HCEC 1CT (cell line): ENCODE data around the gene MGAT3.
"Not testable (repeated sequence)": the region's sequence is repeated elsewhere in the genome, so short reads cannot be mapped to it uniquely, and the experiment has no call there.

ENCODE experiments used
- DNase-seq: peaks from one replicate; pipeline ENCODE4 v3.0.0-alpha.2; 2017

The MGAT3 gene

DNA sequence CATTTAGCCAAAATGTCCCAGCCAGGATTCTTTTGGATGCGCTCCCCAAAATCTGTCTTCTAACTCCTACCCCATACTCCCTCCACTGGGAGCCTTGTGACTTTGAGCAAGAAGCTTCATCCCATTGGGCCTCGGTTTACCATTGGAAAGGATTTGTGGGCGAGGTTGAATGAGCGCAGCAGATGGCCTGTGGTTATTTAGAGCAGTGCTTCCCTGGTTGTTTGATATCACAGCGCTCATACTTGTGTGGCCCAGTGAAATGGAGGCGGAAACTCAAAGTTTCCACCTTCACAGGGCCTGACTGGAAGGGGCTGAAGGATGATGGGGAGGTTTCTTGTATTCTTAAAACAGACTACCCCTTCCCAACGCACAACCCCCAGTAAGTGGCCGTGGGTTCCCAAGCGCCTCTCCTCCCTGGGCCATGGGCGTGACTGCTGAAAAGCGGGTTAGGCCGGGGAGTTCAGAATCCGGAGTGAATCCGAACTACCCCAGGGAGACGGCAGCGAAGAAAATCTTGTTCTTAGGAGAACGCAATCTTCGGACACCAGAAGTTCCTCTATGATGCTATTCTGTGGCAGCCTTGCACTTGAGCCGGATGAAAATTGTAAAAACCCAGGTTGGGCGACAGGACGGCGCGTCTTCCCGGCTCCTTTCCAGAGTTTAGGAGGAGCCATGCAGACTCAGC is 62.3 kb downstream of the MGAT3 start:
- peak; percentile 30 for DNase-seq

DNA sequence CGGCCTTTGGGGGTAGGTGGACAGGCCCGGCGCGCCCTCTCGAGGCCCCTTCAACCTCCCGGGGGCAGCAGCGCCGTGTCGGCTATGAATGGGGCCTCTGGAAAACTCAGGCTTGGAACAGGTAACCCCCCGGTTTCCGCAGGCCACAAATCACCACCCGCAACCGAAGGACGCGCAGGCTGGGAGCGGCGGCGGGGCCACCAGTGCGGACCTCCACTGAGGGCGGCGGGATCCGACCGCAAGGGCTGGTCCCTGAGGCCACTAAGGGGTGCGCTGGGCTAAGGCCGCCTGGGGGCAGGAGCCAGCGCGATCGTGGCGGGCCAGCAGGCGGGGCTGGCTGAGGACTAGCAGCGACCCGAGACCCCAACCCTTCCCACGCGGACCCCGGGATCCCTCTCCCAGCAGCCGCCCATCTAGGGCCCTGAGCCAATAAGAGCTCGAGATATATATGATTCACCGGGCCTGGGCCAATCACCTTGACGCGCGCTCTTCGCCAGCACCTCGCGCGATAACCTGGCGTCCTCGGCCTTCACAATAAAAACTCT is 62.9 kb downstream of the MGAT3 start:
- DNase-seq, result peak; percentile 99

DNA sequence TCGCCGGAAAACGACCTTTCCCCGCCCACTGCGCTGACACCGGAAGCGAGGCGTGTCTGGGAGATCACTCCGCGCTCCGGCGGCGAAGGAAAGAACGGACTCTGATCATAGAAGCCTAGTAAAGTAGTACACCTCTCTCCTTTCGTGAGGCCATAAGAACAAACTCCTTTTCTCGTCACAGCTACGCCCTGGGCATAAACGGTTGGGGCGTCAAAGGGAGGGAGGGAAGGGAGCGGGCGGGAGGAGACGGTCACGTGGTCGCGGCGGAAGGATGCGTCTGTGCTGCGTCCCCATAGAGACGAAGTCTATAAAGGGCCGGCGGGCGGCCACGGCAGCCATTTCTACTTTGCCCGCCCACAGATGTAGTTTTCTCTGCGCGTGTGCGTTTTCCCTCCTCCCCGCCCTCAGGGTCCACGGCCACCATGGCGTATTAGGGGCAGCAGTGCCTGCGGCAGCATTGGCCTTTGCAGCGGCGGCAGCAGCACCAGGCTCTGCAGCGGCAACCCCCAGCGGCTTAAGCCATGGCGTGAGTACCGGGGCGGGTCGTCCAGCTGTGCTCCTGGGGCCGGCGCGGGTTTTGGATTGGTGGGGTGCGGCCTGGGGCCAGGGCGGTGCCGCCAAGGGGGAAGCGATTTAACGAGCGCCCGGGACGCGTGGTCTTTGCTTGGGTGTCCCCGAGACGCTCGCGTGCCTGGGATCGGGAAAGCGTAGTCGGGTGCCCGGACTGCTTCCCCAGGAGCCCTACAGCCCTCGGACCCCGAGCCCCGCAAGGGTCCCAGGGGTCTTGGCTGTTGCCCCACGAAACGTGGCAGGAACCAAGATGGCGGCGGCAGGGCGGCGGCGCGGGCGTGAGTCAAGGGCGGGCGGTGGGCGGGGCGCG is 63.7 kb downstream of the MGAT3 start, which contains the start of gene ATF4:
Gene ATF4, plus strand, starts transcription at position 337 of the 880 bp plus-strand sequence. CDS start 884 bp downstream, outside the sequence.
- peak; percentile 87 for DNase-seq

DNA sequence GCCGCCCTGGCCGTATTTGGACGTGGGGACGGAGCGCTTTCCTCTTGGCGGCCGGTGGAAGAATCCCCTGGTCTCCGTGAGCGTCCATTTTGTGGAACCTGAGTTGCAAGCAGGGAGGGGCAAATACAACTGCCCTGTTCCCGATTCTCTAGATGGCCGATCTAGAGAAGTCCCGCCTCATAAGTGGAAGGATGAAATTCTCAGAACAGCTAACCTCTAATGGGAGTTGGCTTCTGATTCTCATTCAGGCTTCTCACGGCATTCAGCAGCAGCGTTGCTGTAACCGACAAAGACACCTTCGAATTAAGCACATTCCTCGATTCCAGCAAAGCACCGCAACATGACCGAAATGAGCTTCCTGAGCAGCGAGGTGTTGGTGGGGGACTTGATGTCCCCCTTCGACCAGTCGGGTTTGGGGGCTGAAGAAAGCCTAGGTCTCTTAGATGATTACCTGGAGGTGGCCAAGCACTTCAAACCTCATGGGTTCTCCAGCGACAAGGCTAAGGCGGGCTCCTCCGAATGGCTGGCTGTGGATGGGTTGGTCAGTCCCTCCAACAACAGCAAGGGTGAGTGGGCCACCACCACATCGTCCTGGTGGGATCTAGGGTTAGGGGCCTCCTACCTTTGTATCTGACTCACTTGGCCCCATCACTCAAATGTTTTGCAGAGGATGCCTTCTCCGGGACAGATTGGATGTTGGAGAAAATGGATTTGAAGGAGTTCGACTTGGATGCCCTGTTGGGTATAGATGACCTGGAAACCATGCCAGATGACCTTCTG is 64.5 kb downstream of the MGAT3 start:
- DNase-seq, result peak; percentile 64

DNA sequence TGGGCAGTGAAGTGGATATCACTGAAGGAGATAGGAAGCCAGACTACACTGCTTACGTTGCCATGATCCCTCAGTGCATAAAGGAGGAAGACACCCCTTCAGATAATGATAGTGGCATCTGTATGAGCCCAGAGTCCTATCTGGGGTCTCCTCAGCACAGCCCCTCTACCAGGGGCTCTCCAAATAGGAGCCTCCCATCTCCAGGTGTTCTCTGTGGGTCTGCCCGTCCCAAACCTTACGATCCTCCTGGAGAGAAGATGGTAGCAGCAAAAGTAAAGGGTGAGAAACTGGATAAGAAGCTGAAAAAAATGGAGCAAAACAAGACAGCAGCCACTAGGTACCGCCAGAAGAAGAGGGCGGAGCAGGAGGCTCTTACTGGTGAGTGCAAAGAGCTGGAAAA is 65.3 kb downstream of the MGAT3 start:
- DNase-seq, result not testable (repeated sequence)

DNA sequence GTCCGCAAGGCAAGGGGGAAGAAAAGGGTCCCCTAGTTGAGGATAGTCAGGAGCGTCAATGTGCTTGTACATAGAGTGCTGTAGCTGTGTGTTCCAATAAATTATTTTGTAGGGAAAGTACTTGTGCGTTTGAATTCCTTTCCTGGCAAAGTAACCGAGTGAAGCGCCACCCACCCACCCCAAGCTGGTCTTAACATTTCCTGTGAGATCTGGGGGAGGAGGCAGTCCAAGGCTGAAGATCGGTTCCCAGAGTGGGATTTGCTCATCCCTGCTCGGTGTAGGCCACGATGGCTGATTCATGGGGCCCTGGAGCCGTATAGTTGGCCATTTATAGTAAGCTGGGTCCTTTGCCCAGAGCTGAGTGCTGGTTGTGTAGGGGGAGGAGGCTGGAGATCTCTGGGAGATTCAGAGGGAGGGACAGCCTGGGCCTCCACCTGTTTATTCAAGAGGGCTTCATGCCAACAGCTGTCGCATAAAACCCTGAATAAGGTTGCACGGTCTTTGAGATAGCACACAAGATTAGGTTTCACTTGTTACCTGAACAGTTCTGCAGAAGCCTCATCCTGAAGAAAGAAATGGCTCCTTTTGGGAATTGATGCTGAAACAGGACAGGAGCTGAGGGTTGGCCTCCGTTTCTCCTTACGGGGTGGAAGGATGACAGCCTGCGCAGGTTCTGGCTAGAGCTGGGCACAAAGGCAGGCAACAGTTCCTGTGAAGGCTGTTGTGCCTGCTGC is 65.9 kb downstream of the MGAT3 start:
- peak; percentile 53 for DNase-seq

DNA sequence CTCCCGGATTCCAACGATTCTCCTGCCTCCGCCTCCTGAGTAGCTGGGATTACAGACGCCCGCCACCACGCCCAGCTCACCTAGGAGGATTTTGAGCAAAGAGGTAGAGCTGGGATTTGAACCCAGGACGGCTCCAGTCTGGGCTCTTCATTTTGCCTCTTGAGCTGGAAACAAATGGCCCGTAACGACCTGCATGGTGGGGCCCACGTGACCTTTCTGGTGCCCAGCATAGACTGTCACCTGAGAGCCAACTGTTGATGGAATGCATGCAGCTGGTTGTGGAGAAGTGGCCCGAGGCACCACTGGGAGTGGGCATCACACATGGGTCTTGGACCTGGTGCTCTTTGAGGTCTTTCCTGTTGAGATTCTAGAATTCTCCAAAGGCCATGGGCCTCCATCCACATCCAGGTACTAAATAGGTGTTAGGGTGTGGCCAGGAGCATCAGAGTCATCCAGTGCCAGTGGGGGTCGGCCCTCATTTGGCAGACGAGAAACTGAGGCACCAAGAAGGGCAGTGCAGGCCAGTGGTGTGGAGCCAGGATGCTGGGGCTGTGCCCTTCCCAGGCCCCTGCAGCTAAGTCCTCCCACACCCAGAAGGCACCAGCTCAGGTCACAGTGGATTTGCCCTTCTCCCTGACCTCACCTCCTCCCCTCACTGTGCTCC is 67.4 kb downstream of the MGAT3 start:
- DNase-seq, result peak; percentile 39

DNA sequence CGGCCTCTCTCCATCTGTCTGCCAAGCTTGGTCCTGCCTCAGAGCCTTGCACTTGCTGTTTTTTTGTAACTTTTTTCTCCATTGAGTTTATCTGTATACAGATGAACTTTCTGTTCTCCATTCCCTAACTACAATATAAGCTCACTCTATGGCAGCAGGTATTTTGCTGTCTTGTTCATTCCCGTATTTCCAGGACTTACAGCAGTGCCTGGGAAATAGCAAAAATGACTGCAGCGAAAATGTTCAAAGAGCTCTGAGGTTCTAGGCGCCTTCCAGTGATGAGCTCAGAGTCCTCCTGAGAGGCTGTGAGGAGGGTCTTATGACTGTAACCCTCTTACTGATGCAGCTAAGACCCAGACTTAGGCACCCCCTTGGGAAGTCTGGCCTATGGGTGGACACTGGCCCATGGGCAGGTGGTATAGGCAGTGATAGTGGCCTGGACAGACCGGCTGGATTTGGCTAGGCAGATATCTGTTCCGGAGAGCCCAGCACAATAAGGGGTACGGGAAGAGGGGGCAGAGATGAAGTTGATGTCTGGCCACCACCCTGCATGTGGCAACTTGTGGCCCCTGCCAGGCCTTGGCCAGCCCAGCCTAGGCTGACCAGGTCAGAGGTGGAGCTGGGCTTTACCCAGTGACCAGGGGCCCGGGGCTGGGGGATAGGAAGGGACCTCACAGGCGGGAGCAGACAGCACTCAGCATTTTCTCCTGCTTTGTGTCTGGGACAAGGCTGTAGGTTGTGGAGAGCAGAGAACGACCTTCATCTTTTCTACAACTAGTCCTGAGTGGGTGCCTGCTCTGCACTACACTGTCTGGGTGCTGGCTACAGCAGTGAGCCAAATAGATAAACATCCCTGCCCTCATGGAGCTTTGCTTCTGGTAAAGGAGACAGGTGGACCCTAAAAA is 68.2 kb downstream of the MGAT3 start:
- DNase-seq, result no peak

DNA sequence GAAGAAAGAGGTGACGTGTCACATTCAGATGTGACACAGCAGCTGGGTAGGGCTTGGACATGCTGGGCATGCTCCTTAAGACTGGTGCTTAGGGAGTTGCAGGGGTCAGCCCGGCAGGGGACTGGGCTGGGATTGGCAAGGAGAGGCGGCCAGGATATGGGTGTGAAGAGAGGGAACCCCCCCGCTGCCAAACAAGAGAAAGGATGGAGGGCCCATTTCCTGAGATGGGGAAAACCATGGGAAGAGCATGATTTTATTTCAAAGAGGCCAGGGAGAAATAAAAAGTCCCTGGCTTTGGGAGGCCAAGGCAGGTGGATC is 68.8 kb downstream of the MGAT3 start:
- DNase-seq, result no peak

DNA sequence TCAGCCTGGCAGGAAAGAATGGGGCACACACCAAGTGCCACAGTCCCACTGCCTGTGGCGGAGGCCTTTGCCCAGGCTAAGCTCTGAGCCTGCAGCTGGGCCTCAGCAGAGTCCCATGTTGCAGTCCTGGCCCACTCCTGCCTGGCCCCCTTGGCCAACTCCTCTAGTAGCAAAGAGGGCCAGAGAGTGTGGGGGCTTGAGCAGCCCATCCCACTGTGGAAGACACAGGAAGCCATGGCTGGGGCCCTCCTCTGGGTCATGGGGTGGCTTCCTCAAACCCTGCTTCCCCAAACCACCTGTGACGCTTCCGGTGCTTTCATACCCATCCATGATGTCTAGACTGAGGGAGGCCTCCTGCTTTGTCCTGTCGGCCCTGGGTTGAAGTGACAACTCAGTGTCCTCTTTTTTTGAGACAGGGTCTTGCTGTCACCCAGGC is 69.9 kb downstream of the MGAT3 start:
- DNase-seq, result no peak

DNA sequence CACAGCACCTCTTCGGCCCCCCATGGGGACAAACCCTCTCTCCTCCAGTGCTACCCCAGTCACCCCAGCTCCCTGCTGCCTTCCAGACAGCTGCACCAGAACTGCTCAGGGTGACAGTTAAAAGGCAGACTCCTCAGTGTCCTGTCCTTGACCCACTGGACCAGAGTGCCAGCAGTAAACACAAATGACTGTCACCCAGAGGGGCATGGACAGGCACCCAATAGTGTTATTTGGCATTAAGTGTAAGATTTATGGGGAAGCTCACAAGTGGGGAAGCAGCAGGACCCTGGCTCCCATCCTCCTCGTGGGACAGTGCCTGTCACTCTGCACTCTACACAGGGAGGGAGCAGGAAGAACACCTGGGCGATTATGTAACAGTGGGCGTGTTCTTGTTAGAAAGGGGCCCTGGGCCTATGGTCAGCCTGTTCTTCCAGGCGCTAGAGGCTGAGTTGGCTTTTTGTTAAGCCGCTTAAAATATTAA is 70.7 kb downstream of the MGAT3 start:
- no peak for DNase-seq

DNA sequence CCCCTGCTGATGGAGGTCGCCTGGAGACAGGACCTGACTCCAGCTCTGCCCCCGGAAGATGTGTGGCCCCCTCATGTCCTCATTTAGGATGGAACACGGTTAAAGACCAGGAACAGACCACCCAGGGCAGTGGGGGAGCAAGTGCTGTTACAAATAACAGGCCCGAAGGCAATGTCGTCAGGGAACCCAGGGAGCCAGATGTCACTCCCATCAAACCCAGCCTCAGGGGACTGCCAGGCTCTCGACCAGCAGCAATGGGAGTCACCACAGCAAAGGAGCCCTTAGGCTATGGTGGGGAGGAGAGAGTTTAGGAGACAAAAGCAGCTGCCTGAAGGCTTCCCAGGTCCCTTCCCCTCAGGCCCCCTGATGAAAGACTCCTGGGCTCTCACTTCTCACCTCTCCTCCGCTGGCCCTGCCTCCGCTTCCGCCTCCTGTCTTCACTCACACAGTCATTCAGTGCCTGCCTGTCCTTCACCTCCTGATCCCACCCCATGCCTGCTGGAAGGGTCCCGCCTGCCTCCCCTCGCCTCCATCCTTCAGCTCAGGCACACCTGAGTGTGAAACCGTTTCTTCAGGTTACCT is 71.4 kb downstream of the MGAT3 start:
- no peak for DNase-seq

DNA sequence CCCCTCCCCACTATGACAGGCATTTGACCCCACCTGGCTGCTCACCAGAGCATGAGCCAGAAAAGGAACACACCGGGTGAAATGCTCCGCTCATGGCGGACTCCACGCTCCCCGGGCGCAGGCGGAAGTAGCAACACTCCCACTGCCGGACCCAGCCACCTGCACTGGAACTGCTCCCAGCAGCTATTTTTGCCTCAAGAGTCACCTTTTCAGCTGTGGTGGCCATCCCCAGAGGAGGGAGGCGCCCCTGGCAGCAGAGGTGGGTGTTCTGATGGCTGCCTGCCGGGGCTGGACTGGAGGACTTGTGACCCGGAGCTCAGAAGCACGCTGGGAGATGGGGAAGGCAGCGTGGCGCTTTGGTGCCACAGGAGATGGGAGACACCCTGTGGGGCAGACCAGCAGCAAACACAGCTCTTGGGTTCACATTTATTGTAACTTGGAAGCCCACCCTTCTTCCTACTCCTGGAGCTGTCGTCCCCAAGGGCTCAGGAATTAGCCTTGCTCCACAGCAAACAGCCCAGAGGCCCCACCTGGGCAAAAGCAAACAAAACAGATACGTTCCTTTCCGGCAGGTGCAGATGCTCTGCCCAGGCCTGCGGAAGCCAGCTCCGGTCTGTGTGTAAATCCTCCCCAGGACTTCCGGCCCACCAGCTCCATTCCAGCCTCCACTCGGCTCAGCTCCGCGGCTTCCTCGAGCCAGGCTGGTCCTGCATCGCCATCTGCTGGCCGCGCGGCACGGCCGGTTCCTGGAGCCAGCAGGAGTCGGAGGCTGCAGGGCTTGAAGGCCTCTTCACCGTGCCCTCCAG is 72.1 kb downstream of the MGAT3 start:
- peak; percentile 91 for DNase-seq

DNA sequence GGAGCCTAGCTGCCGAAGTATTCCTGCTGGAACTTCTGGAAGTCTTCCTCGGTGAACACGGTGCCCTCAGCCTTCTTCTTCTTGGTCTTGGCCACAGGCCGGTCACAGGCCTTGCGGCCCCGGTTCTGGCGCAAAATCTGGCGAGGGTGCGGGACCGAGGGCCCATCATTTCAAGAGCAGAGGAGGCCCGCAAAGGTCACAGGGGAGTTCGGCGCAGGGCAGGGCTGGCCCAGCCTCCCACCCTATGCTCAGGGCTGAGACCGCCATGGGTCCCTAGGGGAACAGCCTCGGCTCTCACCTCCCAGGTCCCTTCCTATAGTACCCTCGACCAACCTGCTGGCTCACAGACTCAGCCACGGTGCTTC is 72.7 kb downstream of the MGAT3 start:
- no peak for DNase-seq

DNA sequence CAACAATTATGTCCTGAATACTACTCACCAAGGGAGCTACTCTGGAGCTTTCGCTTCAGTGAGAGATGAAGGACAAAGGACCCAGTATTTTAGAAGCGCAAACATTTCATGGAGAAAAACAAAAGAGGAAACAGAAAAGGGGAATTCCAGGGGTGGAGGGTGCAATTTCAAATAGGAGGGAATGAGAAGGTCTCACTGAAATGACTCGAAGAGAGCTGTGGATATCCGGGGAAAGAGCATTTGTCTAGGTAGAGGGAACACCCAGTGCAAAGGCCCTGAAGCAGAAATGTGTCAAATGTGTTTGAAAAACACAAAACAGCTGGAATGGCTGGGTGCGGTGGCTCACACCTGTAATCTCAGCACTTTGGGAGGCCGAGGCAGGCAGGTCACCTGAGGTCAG is 73.3 kb downstream of the MGAT3 start:
- no peak for DNase-seq

DNA sequence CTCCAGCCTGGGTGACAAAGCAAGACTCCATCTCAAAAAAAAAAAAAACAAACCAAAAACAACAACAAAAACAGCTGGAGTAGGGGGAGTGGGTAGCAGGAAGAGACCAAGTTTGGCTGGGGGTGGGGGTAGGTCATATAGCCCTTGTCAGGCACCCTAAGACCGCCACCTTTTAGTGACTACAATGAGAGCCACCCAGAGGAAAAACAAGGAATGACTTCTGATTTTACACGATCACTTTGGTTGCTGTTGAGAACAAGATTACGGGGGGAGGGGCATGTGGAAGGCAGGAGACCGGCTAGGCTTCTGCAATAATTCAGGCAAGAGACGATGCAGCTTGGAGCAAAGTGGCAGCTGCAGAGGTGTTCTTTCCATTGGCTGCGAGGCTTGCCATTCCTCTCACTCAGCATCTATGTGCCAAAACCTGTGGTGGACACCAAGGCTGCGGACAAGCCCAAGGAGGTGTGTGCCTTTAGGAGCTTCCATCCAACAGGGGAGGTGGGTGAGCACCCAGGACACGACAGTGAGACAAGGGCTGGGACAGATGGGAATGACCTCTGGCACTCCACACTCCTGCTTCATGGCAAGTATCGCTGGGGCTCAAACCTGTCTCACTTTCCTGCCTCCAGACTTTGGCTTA is 74.0 kb downstream of the MGAT3 start:
- peak; percentile 56 for DNase-seq

DNA sequence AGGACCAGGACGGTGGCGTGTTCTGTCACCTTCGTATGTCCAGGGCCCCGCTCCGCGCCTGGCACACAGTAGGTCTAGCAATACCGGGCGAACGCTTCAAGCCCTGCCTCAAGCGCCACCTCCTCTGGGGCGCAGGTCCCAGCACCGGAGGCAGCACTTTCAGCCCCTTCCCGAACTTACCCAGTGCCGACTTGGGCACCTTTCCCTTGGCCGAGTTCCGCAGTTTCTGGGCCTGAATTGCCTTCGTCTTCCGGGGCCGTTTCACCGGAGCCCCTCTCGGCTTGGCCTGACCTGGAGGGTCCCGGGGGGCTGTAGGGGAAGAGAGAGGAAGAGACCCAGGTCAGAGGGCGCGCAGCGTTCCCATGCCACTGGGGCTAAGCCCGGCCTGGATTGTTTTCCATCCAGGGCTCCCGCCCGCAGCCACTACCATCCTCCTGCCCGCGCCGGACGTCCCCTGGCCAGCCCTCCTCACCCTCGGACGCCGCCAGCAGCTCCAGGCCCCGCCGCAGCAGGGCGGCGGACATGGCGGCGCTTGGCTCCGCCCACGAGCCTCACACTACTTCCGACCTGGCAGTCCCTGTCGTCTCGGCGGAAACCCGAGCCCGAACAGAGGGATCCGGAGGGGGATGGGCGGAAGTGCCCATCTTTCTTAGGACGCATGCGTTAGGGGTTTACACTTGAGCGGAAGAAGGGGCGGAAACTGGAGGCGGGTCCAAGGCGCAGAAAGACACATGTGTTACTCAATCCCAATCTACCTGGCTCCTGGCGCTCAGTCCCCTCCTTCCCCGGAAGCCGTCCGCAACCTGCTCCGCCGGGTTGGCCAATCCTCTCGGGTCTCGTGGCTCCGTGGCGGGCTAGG is 75.6 kb downstream of the MGAT3 start, which contains the start of gene RPS19BP1:
Gene RPS19BP1, minus strand, starts transcription at position 534 of the 859 bp plus-strand sequence. Its CDS starts 10 bp downstream, at position 524.
- peak; percentile 98 for DNase-seq

DNA sequence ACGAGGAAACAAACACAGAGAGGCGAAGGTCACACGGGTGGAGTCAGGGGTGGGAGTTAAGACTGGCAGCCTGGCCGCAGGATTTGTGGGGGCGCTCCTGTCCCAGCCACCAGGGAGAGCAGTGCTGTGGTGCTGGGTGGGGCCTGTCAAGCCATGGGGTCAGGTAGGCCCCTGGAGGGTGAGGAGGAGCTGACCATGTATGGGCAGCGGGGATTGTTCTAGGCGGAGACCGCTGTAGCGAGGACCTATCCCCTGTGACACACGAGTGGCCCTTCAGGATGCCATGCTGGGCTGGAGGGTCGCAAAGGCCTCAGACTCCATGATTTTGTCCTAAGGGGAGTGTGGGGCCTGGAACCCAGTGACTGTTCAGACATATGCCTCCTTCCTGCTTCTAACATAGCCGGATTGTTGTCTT is 77.3 kb downstream of the MGAT3 start:
- no peak for DNase-seq
